ENCODE results near the gene CDH22.

The CDH22 gene

DNA sequence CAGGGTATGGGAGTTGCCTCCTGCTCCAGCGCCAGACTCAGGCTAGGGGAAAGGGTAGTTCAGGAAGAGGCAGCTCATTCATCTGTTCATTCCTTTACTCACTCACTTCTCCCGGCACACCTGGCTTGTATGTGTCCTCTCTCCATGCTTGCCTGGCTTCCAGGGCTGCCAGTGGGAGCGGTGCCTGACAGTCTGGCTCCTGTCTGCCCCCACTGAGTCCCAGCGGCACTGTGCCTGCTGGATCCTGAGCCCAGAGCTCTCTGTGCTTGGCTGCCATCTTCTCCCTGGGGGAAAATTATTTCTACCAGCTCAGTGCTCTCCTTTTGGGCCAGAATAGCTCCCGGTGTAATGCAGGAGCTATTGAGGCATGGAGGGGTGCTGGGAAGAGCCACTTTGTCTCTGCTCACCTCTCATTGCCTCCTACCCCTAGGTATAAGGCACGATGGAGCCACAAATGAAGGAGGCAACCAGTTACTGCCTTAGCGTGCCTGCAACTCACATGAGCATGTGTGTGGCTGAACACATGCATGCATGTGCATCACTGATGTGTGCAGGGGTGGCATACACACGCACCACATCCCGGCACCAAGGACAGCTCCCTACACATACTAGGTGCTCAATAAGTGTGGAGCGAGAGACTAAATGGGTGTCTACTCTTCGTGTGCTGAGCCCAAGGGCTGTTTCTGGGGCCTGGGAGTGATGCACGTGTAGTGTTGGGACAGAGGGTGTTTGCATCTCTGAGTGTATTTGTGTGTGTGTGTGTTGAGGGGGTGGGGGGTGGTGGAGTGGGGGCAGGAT lies 46.6 kb downstream of the CDH22 start:
- peak in 1 of 2 experiments; percentile 22 for DNase-seq (ENCODE audit: low read depth in 1 of 2, low spot score in 1 of 2)
- no peak for TF ChIP-seq JUND (IDR thresholded peaks at IDR 0.05; ENCODE audit: low read depth)
- in situ Hi-C loops (cut with HindIII; ENCODE audit: low pct_unique_long_range_greater_than_20kb, low sequenced_read_pairs), result no loop called here

DNA sequence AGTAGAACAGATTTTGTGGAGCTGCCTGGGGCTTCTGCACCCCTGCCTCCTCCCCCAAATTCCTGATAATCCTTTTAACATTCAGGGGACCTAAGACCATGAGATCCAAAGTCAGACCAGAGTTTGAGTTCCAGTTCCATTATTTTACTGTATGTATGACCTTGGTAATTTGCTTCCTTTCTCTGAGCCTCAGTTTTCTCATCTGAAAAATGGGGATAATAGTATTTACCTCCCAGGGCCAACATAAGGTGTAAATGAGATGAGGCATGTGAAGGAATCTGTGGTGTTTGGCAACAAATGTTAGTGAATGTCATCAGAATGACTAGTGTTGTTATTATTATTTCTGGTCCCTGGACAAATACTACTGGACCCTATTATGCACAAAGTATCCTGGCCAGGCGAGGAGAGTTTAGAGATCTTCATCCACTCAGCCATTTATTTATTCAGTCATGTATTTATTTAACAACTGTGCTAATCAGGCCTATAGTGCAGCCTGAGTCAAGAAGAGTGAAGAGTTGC lies 47.3 kb downstream of the CDH22 start:
- in situ Hi-C loops (cut with HindIII; ENCODE audit: low pct_unique_long_range_greater_than_20kb, low sequenced_read_pairs), result no loop called here
- TF ChIP-seq JUND (IDR thresholded peaks at IDR 0.05; ENCODE audit: low read depth), result no peak
- DNase-seq (ENCODE audit: low read depth in 1 of 2, low spot score in 1 of 2), result no peak

DNA sequence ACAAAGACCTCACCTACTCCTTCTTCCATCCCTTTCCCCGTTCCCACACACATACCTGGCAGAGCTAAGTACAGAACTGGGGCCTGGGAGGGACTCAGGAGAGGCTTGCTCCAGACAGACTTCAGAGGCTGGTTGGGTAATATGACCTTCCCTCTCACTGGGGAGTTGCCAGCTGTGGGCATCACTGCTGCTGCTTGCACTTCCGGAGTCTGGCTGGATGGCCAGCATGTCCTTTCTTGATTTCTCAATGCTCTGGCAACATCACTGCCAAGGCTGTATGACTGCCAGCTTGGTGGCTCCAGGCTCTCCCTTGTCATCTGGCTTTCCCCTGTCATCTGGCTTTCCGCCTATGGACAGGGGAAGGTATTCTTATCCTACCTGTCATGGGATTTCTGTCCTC lies 47.8 kb downstream of the CDH22 start:
- TF ChIP-seq JUND (IDR thresholded peaks at IDR 0.05; ENCODE audit: low read depth), result no peak
- in situ Hi-C loops (cut with HindIII; ENCODE audit: low pct_unique_long_range_greater_than_20kb, low sequenced_read_pairs), result no loop called here
- DNase-seq (ENCODE audit: low read depth in 1 of 2, low spot score in 1 of 2), result no peak

DNA sequence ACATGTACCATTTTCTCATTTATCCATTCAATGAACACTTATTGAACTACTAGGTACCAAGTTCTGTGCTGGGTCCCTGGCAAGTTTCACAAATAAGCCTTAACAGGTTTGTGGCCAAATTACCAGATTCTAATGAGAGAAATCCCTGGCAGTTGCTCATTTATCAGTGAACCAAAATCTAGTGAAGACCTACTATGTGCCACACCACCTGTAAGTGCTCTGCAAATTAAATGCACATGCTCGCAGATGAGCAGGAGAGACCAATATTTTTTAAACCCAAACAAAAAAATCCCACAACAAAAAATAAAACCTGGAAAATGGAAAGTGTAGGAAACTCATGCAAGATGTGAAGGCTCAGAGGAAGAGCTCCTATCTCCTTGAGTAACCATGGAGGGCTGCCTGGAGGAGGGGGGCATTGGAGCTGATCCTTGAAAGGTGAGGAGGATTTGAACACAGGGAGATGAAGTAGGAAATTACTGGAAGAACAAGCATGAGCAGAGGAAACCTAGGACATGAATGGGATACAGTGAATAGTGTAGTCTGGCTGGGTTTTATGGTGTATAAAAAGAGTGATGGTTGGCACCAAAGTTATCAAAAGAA lies 48.9 kb downstream of the CDH22 start:
- no peak for TF ChIP-seq JUND (IDR thresholded peaks at IDR 0.05; ENCODE audit: low read depth)
- in situ Hi-C loops (cut with HindIII; ENCODE audit: low pct_unique_long_range_greater_than_20kb, low sequenced_read_pairs), result no loop called here
- no peak for DNase-seq (ENCODE audit: low read depth in 1 of 2, low spot score in 1 of 2)

DNA sequence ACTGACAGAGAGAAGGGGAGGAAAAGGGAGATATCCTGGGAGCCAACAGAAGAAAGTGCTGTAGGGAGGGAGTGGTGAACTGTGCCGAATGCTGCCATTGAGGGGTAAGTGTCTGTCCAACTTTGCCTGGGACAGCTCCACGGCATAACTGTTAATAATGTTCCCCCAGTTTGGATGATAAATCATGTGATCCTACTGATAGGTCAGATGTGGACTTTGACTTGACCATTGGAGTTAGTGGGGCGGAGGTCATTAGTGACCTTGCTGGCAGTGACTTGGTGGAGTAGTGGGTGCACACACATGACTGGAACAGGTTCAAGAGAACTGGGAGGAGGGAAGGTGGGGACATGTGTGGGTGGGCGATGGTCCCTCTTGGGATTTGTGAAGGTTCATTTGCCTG lies 50.4 kb downstream of the CDH22 start:
- in situ Hi-C loops (cut with HindIII; ENCODE audit: low pct_unique_long_range_greater_than_20kb, low sequenced_read_pairs), result no loop called here
- TF ChIP-seq JUND (IDR thresholded peaks at IDR 0.05; ENCODE audit: low read depth), result no peak
- no peak for DNase-seq (ENCODE audit: low read depth in 1 of 2, low spot score in 1 of 2)

DNA sequence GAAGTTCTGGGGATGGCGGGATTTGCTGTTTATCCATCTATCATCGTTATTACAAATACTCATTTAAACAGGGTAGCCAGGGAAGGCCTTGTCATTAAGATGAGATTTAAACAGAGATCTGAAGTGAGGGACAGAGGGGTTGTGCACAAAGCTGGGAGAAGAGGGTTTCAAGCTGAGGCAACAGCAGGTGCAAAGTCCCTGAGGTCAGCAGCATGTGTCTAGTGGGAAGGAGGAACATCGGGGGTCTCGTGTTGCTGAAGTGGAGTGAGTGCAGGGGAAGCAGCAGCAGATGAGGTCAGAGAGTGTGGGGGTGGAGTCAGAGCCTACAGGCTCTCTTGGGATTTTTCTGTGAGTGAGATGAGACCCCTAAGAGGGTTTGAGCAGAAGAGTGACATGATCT lies 52.0 kb downstream of the CDH22 start:
- DNase-seq (ENCODE audit: low read depth in 1 of 2, low spot score in 1 of 2), result no peak
- in situ Hi-C loops (cut with HindIII; ENCODE audit: low pct_unique_long_range_greater_than_20kb, low sequenced_read_pairs), result no loop called here
- TF ChIP-seq JUND (IDR thresholded peaks at IDR 0.05; ENCODE audit: low read depth), result no peak

DNA sequence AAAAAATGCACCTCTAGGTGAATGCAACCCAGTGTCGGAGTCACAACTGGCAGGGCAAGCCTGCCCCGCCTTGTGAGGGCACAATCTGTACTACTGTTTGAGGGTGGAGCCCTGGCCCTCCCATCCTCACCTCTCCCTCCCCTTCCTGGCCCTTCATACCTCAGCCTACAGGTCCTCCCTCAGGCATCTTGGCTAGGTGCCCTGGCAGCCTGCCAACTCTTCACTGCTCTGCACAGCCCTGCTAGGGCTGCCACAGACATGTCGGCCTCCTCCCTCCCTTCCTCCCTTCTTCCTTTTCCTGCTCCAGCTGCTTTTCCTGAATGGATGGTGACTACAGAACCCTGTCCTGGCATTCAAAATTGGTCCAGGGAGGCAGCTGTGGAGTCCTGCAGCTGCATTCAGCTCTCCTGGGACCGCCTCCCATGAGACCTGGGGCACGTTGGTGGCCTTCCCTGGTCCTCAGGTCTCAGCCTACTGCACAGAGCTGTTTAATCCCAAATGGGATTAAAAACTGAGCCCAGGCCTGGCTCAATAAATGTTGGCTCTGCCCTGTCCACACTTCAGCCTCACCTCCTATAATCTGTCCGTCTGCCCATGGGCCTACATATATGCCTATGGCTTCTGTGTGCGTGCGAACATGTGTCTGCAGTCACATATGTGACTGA lies 52.7 kb downstream of the CDH22 start:
- in situ Hi-C loops (cut with HindIII; ENCODE audit: low pct_unique_long_range_greater_than_20kb, low sequenced_read_pairs), result no loop called here
- TF ChIP-seq JUND (IDR thresholded peaks at IDR 0.05; ENCODE audit: low read depth), result no peak
- DNase-seq (ENCODE audit: low read depth in 1 of 2, low spot score in 1 of 2), result peak; percentile 51 to 78

DNA sequence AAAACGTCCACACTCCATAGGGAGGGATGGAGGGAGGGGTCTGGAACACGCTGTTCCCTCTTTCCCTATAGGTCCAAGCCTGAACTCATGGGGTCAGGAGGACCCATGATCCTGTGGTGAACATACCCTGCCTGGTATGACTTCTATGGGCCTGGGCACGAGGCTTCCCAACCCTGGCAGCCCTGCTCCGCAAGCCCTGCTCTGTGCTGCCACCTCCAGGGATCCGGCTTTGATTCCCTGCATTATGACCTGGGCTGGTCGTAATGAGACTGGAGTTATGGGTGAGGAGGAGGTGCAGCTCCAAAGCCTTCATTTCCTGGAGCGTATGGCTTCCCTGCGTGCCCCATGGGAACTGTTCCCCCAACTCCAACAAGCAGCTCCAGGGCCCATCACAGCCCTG lies 54.9 kb downstream of the CDH22 start:
- in situ Hi-C loops (cut with HindIII; ENCODE audit: low pct_unique_long_range_greater_than_20kb, low sequenced_read_pairs), result no loop called here
- no peak for TF ChIP-seq JUND (IDR thresholded peaks at IDR 0.05; ENCODE audit: low read depth)
- DNase-seq (ENCODE audit: low read depth in 1 of 2, low spot score in 1 of 2), result peak; percentile 80 to 82

DNA sequence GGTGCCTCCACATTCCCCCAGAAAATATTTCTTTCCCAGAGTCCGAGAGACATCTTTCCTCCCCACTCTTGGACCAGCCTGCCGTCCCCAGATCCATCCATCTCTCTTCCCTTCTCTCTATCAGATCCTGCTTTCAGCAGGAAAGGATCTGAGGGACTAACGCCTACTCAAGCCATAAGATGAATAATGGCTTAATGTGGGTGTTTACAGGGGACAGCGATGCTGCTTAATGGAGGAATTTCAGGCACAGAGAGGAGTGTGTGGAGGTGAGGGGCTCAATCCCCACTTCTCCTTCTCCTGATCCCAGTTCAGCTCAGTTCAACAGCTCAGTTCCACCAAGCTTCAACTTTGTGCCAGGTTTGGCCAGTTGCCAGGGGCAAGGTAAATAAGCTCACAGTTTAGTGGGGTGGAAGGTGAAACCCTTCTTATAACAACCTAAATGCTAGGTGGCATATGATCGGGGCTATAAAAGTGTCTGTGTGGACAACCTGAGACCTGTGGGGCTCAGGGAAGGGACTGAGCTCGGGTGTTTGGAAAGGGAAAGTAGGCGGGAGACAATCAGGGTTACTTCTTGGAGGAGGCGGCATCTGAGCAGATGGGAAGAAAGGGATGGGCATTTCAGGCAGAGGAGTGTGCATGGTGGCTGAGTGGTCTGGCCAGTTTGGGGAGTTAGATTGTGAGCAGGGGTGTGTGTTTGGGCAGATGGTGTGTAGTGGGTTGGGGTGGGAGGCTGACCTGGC lies 55.8 kb downstream of the CDH22 start:
- in situ Hi-C loops (cut with HindIII; ENCODE audit: low pct_unique_long_range_greater_than_20kb, low sequenced_read_pairs), result no loop called here
- DNase-seq (ENCODE audit: low read depth in 1 of 2, low spot score in 1 of 2), result peak in 1 of 2 experiments; percentile 26
- TF ChIP-seq JUND (IDR thresholded peaks at IDR 0.05; ENCODE audit: low read depth), result no peak

DNA sequence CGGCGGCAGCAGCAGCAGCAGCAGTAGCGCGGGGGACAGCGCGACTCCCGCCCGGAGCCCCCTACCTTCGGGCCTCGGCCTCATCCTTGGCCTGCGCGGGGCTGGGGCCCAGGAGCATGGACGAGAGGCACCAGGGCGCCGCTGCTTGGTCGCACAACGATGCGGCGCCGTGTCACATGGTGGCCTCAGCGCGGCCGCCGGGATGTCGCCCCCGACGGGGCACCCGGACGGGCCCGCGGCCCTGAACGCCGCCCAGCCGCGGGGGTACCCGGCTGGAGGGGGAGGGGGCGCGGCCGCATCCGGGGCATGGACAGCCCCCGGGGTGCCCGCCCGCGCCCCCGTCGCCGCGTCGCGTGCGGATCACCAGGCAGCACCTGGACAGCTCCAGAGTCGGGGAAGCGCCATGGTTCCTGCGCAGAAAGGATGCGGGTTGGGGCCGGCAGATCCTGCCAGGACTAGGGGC lies 57.1 kb downstream of the CDH22 start:
- no peak for TF ChIP-seq JUND (IDR thresholded peaks at IDR 0.05; ENCODE audit: low read depth)
- no peak for DNase-seq (ENCODE audit: low read depth in 1 of 2, low spot score in 1 of 2)
- in situ Hi-C loops (cut with HindIII; ENCODE audit: low pct_unique_long_range_greater_than_20kb, low sequenced_read_pairs), result no loop called here

DNA sequence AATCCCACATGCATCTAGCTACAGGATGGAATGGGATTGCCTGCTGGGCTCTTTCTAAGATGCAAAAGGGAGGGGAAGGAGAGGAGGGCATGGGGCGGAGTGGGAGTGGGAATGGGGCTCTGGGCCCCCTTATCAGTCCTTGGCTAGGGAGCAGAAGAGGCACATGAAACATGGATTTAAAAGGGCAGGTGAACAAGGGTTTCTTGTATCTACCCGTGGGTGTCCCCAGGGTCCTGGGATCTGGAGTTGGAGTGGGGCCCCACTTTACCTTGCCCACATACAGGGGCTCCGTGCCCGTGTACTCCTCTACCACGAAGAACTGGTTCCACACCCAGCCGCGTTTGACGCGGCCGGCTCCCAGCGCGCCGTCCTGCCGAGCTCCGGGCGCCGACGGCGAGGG lies 57.5 kb downstream of the CDH22 start:
- in situ Hi-C loops (cut with HindIII; ENCODE audit: low pct_unique_long_range_greater_than_20kb, low sequenced_read_pairs), result no loop called here
- TF ChIP-seq JUND (IDR thresholded peaks at IDR 0.05; ENCODE audit: low read depth), result no peak
- no peak for DNase-seq (ENCODE audit: low read depth in 1 of 2, low spot score in 1 of 2)

DNA sequence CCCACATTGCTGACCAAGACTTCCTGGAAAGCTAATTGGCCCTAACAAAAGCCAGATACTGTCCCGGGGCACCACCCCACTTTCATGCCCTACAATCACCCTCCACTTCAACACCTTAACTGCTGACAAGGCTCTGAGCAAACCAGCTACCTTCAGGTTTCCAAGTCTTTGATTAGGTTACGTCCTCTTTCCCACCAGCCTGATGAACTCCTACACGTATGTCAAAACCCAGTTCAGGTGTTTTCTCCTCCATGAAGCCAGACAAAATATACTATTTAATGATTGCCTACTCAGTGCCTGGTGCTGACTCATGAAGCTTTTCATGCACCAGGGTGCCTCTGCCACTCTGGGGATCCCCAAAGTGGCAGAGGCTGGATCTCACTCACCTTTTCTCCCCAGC lies 58.6 kb downstream of the CDH22 start:
- DNase-seq (ENCODE audit: low read depth in 1 of 2, low spot score in 1 of 2), result no peak
- no peak for TF ChIP-seq JUND (IDR thresholded peaks at IDR 0.05; ENCODE audit: low read depth)
- in situ Hi-C loops (cut with HindIII; ENCODE audit: low pct_unique_long_range_greater_than_20kb, low sequenced_read_pairs), result no loop called here

Measured in T47D (cell line).